GM23338 (cell line): ENCODE measurements around the gene NPTXR. TPM values are rescaled to one million over a fixed set of nuclear protein-coding genes. Genes with fewer than 3 reads are reported as not detected.

Source experiments
- ATAC-seq: fragments of 200-7000 bp; cut with Tn5 transposase; 3 replicates; pipeline ENCODE4 v1.9.1; 2020
- DNase-seq: peaks from one replicate; pipeline ENCODE4 v3.0.0-alpha.2; 2015; ENCODE audit warnings: low spot score
- H2AFZ ChIP-seq: fragments of 200-600 bp; sonication (generic); 2 replicates; pipeline ENCODE4 v1.8.0; 2016; ENCODE audit warnings: antibody characterized with exemption, mild to moderate bottlenecking, moderate library complexity
- H3F3A ChIP-seq: fragments of 200-600 bp; sonication (generic); replicated peaks from 2 replicates; pipeline ENCODE4 v1.8.0; 2017; ENCODE audit warnings: antibody characterized with exemption, mixed run types, low read depth
- H3K27ac ChIP-seq: fragments of 200-600 bp; sonication (generic); 2 replicates; pipeline ENCODE4 v1.6.1; 2016; ENCODE audit warnings: low read depth
- H3K27me3 ChIP-seq: fragments of 200-600 bp; sonication (generic); 2 replicates; pipeline ENCODE4 v1.8.0; 2016; ENCODE audit warnings: mild to moderate bottlenecking, mixed run types, moderate library complexity; ENCODE audit not compliant: insufficient read depth
- H3K36me3 ChIP-seq: fragments of 200-600 bp; sonication (generic); 2 replicates; pipeline ENCODE4 v1.8.0; 2016; ENCODE audit warnings: mild to moderate bottlenecking; ENCODE audit not compliant: insufficient read depth
- H3K4me1 ChIP-seq: fragments of 200-600 bp; sonication (generic); 2 replicates; pipeline ENCODE4 v1.8.0; 2016; ENCODE audit warnings: mild to moderate bottlenecking, moderate library complexity; ENCODE audit not compliant: insufficient read depth
- H3K4me2 ChIP-seq: fragments of 200-600 bp; sonication (generic); 2 replicates; pipeline ENCODE4 v1.7.1; 2017; ENCODE audit warnings: mixed run types
- H3K4me3 ChIP-seq: fragments of 200-600 bp; sonication (generic); 2 replicates; pipeline ENCODE4 v1.6.1; 2016; ENCODE audit warnings: mixed run types
- H3K79me2 ChIP-seq: fragments of 200-600 bp; sonication (generic); replicated peaks from 2 replicates; pipeline ENCODE4 v1.8.0; 2017; ENCODE audit warnings: mild to moderate bottlenecking; ENCODE audit not compliant: insufficient read depth
- H3K9me2 ChIP-seq: fragments of 200-600 bp; sonication (generic); 2 replicates; pipeline ENCODE4 v1.8.0; 2017; ENCODE audit not compliant: insufficient read depth
- H4K20me1 ChIP-seq: fragments of 200-600 bp; sonication (generic); replicated peaks from 2 replicates; pipeline ENCODE4 v1.8.0; 2017; ENCODE audit warnings: mild to moderate bottlenecking; ENCODE audit not compliant: insufficient read depth
- H3K27ac Mint-ChIP-seq: 2 replicates; pipeline ENCODE4 v1.8.0; 2020; ENCODE audit warnings: inconsistent platforms, mild to moderate bottlenecking, moderate library complexity, mixed read lengths
- H3K27me3 Mint-ChIP-seq: 3 replicates; pipeline ENCODE4 v1.8.0; 2022; ENCODE audit warnings: low read depth, mild to moderate bottlenecking, moderate library complexity, mixed read lengths, inconsistent platforms; ENCODE audit not compliant: insufficient read depth, poor library complexity
- H3K36me3 Mint-ChIP-seq: 3 replicates; pipeline ENCODE4 v1.8.0; 2021; ENCODE audit warnings: low read depth, mild to moderate bottlenecking, inconsistent platforms, moderate library complexity, mixed read lengths
- H3K4me1 Mint-ChIP-seq: 3 replicates; pipeline ENCODE4 v1.8.0; 2020; ENCODE audit warnings: mild to moderate bottlenecking, inconsistent platforms, mixed read lengths
- H3K4me3 Mint-ChIP-seq: 3 replicates; pipeline ENCODE4 v1.8.0; 2021; ENCODE audit warnings: moderate library complexity, mild to moderate bottlenecking, inconsistent platforms, mixed read lengths
- H3K9me3 Mint-ChIP-seq: 3 replicates; pipeline ENCODE4 v1.8.0; 2020; ENCODE audit warnings: moderate library complexity, mild to moderate bottlenecking, inconsistent platforms, mixed read lengths
- CREB1 ChIP-seq: fragments of 250-450 bp; sonication (Bioruptor Pico); IDR thresholded peaks from 2 replicates; pipeline ENCODE4 v1.5.0; 2020; ENCODE audit warnings: low read depth, mild to moderate bottlenecking, moderate library complexity
- EZH2 ChIP-seq: fragments of 200-600 bp; sonication (generic); IDR thresholded peaks from one replicate; pipeline ENCODE4 v1.8.0; 2017; ENCODE audit warnings: antibody characterized with exemption, mild to moderate bottlenecking, low read depth; ENCODE audit not compliant: unreplicated experiment
- JUNB ChIP-seq: IDR thresholded peaks from one replicate; pipeline ENCODE4 v1.6.1; 2016; ENCODE audit warnings: antibody characterized with exemption; ENCODE audit not compliant: unreplicated experiment
- REST ChIP-seq: IDR thresholded peaks from one replicate; pipeline ENCODE4 v1.6.1; 2018; ENCODE audit warnings: antibody characterized with exemption; ENCODE audit not compliant: unreplicated experiment
- STAT1 ChIP-seq: IDR thresholded peaks from one replicate; pipeline ENCODE4 v1.6.1; 2016; ENCODE audit warnings: antibody characterized with exemption; ENCODE audit not compliant: unreplicated experiment
- ZNF114 ChIP-seq: fragments of 250-450 bp; sonication (Bioruptor Pico); IDR thresholded peaks from 2 replicates; pipeline ENCODE4 v1.5.0; 2020; ENCODE audit warnings: mild to moderate bottlenecking, moderate library complexity
- ZNF462 ChIP-seq: fragments of 250-450 bp; sonication (Bioruptor Pico); IDR thresholded peaks from 2 replicates; pipeline ENCODE4 v1.5.0; 2020; ENCODE audit warnings: mild to moderate bottlenecking, moderate library complexity
- polyA plus RNA-seq: library from polyadenylated mRNA; unstranded; fragments of >200 nt; fragmentation: Nextera tagmentation; extraction: Ambion mirVana; gene quantifications from 2 replicates; pipeline ENCODE4 v1.2.1, GENCODE V29; 2016
- total RNA-seq: library from RNA; depleted of rRNA; stranded (reverse); fragments of >200 nt; shearing (Covaris generic); gene quantifications from 2 replicates; pipeline ENCODE4 v1.2.3, GENCODE V29; 2014

The NPTXR gene
- total and polyA plus RNA-seq, 2 experiments from 2014 or later: 0.89 to 13.4 TPM

- ATAC-seq (no peak), DNase-seq (no peak)
- H3K4me3 ChIP-seq: no peak overlapping the region
- Mint-ChIP-seq H3K27ac (no peak overlapping the region), H3K36me3 (no peaks in the 10 kb centered on the region; the same call in 2 of the 3 replicates), H3K9me3 (no peaks in the 10 kb centered on the region; the same call in 2 of the 3 replicates), H3K4me1 (peaks cover 24% of the 10 kb centered on the region), H3K4me3 (no peak overlapping the region), H3K27me3 (peaks cover 22% of the 10 kb centered on the region)
- H3K4me2 ChIP-seq: no peak overlapping the region
- H3F3A ChIP-seq: no peaks in the 10 kb centered on the region
- peaks cover 19% of the 10 kb centered on the region for H3K4me1 ChIP-seq
- no peak overlapping the region for H3K27ac ChIP-seq
- no peaks in the 10 kb centered on the region for H4K20me1 ChIP-seq
- no peaks in the 10 kb centered on the region for H3K36me3 ChIP-seq
- H3K27me3 ChIP-seq: no peaks in the 10 kb centered on the region
- H2AFZ ChIP-seq: no peak overlapping the region
- H3K79me2 ChIP-seq: no peaks in the 10 kb centered on the region
- TF ChIP-seq JUNB (no peak), STAT1 (no peak), ZNF114 (CRISPR knock-in tag) (no peak), CREB1 (CRISPR knock-in tag) (no peak), EZH2 (no peak), REST (no peak)
- H3K9me2 ChIP-seq: no peaks in the 10 kb centered on the region
Measured at GRCh38 chr22:38834991-38835390, 8.8 kb downstream of the NPTXR start.

GRCh38 chr22:38834215-38834953, 9.4 kb downstream of the NPTXR start:
- H3K27ac ChIP-seq: no peak overlapping the region
- Mint-ChIP-seq H3K27me3 (peaks cover 22% of the 10 kb centered on the region), H3K27ac (no peak overlapping the region), H3K36me3 (no peaks in the 10 kb centered on the region; the same call in 2 of the 3 replicates), H3K4me3 (no peak overlapping the region), H3K4me1 (peaks cover 19% of the 10 kb centered on the region), H3K9me3 (no peaks in the 10 kb centered on the region; the same call in 2 of the 3 replicates)
- no peak overlapping the region for H3K4me3 ChIP-seq
- DNase-seq: no peak
- H3K9me2 ChIP-seq: no peaks in the 10 kb centered on the region
- no peaks in the 10 kb centered on the region for H3K36me3 ChIP-seq
- no peaks in the 10 kb centered on the region for H3K79me2 ChIP-seq
- H3K4me2 ChIP-seq: no peak overlapping the region
- H4K20me1 ChIP-seq: no peaks in the 10 kb centered on the region
- H3K27me3 ChIP-seq: no peaks in the 10 kb centered on the region
- no peak for ATAC-seq
- H3F3A ChIP-seq: no peaks in the 10 kb centered on the region
- H2AFZ ChIP-seq: no peak overlapping the region
- H3K4me1 ChIP-seq: peaks cover 19% of the 10 kb centered on the region
- no peak for TF ChIP-seq ZNF114 (CRISPR knock-in tag)
- no peak for TF ChIP-seq REST
- no peak for TF ChIP-seq EZH2
- TF ChIP-seq ZNF462: no peak
